Peyer's patch (tissue), 4 donors: ENCODE results near the gene NCS1.

Source experiments
- POLR2A ChIP-seq, 2 donors: fragments of 450-650 bp; IDR thresholded peaks; one replicate each; pipeline ENCODE4 v1.5.1; 2017; ENCODE audit warnings: antibody characterized with exemption in 2 of 2, mild to moderate bottlenecking in 2 of 2, moderate library complexity in 2 of 2
- TF ChIP-seq, protein P1 (sequence below), 6 experiments: fragments of 450-650 bp in 4 of 6; fragments of 200-600 bp in 2 of 6; sonication (generic) in 1 of 6; IDR thresholded peaks; one replicate each; pipeline ENCODE4 v1.5.1; 2017 to 2019; ENCODE audit warnings: antibody characterized with exemption in 6 of 6, mild to moderate bottlenecking in 3 of 6, moderate library complexity in 1 of 6

- TF ChIP-seq, protein P1, sequence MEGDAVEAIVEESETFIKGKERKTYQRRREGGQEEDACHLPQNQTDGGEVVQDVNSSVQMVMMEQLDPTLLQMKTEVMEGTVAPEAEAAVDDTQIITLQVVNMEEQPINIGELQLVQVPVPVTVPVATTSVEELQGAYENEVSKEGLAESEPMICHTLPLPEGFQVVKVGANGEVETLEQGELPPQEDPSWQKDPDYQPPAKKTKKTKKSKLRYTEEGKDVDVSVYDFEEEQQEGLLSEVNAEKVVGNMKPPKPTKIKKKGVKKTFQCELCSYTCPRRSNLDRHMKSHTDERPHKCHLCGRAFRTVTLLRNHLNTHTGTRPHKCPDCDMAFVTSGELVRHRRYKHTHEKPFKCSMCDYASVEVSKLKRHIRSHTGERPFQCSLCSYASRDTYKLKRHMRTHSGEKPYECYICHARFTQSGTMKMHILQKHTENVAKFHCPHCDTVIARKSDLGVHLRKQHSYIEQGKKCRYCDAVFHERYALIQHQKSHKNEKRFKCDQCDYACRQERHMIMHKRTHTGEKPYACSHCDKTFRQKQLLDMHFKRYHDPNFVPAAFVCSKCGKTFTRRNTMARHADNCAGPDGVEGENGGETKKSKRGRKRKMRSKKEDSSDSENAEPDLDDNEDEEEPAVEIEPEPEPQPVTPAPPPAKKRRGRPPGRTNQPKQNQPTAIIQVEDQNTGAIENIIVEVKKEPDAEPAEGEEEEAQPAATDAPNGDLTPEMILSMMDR (IDR thresholded peaks at IDR 0.05): no peak
- peak; percentile 37 to 57 for TF ChIP-seq POLR2A (IDR thresholded peaks at IDR 0.05)
Observed at GRCh38 chr9:130186839-130187522, 14.8 kb downstream of the NCS1 start.
